RWPE1 (cell line): ENCODE results near the gene RGS7BP.

Experiments
- CTCF ChIA-PET: fragments of 350-600 bp; sonication (Branson Sonifier 250); formaldehyde crosslinking; extraction: SDS; loops from one replicate; lab custom pipeline; 2021; lab: Yijun Ruan, JAX
- POLR2A ChIA-PET: fragments of 400-600 bp; formaldehyde crosslinking; extraction: SDS; loops from one replicate; lab custom pipeline; 2020; ENCODE audit warnings: antibody characterized with exemption; ENCODE audit not compliant: low non-redundant PET; lab: Yijun Ruan, JAX
- DNase-seq: peaks from one replicate; pipeline ENCODE4 v3.0.0; 2012; ENCODE audit warnings: low spot score
- H3K27ac ChIP-seq: fragments of 450-650 bp; 2 replicates; pipeline ENCODE4 v1.5.1; 2017
- TF ChIP-seq, protein P1 (sequence below): fragments of 450-650 bp; conservative IDR thresholded peaks from 2 replicates; pipeline ENCODE4 v1.5.1; 2017; ENCODE audit warnings: low read depth, mild to moderate bottlenecking

RGS7BP gene

DNA sequence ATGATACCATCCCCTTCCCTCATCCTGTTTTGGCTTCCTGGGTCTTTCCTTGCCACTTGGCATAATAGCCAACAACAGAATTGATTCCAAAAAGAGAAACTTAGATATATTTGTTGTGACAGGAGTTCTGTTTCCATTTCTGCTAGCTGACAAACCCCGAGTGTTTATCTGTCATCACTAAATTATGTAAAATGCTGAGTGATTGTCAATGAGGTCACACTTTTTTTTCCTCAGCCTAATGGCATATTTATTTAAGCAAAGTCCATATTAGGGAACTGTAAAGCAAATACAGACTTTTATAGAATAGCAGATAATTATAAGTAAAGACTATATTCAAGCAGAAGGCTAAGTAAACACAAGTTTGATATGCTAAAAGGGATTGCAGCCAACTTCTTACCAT is 64.0 kb downstream of the RGS7BP start:
- ChIA-PET POLR2A (no interaction called here), CTCF (interaction anchor here (0.7 kb wide), 1 partner anchor 149 kb away, joined by 4 read pairs; no protein-coding TSS in a partner anchor)
- TF ChIP-seq, protein P1, sequence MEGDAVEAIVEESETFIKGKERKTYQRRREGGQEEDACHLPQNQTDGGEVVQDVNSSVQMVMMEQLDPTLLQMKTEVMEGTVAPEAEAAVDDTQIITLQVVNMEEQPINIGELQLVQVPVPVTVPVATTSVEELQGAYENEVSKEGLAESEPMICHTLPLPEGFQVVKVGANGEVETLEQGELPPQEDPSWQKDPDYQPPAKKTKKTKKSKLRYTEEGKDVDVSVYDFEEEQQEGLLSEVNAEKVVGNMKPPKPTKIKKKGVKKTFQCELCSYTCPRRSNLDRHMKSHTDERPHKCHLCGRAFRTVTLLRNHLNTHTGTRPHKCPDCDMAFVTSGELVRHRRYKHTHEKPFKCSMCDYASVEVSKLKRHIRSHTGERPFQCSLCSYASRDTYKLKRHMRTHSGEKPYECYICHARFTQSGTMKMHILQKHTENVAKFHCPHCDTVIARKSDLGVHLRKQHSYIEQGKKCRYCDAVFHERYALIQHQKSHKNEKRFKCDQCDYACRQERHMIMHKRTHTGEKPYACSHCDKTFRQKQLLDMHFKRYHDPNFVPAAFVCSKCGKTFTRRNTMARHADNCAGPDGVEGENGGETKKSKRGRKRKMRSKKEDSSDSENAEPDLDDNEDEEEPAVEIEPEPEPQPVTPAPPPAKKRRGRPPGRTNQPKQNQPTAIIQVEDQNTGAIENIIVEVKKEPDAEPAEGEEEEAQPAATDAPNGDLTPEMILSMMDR = no peak
- DNase-seq = no peak
- no peak overlapping the region for H3K27ac ChIP-seq

DNA sequence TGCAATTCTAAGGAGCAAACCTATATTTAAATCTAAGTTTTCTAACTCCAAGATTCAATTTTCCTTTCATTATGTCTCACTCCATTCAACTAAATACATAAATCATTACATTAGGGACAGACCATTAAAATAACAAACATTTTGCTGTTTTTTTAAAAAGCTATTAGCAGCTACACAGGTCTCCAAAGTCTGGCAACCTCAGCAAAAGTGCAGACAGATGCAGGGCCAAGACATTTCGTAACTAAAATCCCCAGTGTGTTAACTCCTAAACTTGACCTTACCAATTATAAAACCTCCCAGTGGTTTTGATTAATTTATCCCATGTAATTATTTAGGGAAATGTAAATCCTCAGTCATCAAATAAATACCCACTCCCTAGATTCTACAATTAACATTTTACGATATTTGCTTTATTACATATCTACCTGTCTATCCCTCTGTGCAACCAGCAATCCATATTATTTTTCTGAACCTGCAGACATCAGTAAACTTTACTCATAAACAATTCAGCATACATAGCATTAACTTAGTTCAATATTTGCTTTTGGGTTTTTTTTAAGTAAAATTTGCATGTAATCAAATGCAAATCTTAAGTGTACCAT is 64.7 kb downstream of the RGS7BP start:
- ChIA-PET CTCF (no interaction called here), POLR2A (no interaction called here)
- TF ChIP-seq, protein P1 = no peak
- H3K27ac ChIP-seq = no peak overlapping the region
- DNase-seq = no peak

DNA sequence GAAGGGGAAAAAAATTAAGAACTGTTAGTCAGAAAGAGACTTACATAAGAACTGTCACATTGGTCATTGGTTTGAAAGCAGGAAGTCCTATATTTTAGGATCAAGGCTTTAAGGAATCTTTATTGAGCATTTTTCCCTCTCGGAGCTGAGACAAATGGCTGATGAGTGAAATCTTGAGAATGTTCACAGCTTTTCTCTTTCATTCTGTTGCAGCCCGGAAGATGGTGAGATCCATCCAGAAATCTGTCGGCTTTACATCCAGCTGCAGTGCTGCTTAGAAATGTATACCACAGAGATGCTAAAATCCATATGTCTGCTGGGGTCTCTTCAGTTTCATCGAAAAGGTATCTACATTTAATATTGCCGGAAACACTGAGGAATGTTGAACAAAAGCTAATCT is 69.7 kb downstream of the RGS7BP start:
- ChIA-PET POLR2A (no interaction called here), CTCF (interaction anchor here (0.6 kb wide), 2 partner anchors 11 to 198 kb away, joined by 3 read pairs; no protein-coding TSS in a partner anchor)
- DNase-seq = no peak
- TF ChIP-seq, protein P1 = no peak
- H3K27ac ChIP-seq = no peak overlapping the region

DNA sequence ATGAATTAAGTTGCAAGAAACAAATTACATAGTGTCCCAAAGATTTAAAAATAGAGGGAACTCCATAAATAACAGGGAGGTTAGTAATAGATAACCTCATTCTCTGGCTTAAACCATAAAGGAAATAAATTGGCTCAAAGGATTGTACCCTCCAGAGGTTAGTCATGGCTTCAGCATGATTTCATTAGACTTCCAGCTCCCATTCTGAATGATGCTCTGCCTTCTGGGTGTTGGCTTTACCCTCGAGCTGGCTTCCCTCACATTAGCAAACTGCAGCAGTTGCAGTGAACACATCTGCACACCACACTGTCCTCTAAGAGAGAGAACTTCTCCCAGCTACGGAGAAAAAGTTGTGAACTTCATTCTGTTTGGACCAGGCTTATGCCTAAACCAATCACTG is 70.4 kb downstream of the RGS7BP start:
- ChIA-PET POLR2A (no interaction called here), CTCF (interaction anchor here (0.6 to 0.7 kb wide), 2 partner anchors 199 to 1486 kb away, joined by 3 read pairs; no protein-coding TSS in a partner anchor)
- H3K27ac ChIP-seq = no peak overlapping the region
- DNase-seq = no peak
- TF ChIP-seq, protein P1 = no peak

DNA sequence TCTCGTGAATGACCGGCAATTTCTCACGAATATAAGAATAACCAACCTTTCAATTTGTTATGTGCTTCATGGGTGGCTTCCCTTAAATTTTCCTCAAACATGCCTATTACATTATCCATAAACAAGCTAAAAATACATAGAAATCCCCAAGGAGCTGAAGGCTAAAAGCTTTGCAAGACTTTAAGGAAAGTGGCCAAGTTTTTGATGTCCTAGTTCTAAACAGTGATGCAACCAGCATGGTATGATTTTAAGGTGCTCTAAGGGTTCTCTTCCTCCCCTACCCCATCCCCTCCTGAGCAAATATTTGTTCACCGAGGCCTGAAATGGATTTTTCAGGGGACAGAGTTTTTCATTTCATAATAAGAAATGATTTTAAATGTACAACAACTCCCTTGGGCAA is 79.8 kb downstream of the RGS7BP start:
- H3K27ac ChIP-seq = no peak overlapping the region
- ChIA-PET POLR2A (no interaction called here), CTCF (no interaction called here)
- DNase-seq = no peak
- TF ChIP-seq, protein P1 = no peak

DNA sequence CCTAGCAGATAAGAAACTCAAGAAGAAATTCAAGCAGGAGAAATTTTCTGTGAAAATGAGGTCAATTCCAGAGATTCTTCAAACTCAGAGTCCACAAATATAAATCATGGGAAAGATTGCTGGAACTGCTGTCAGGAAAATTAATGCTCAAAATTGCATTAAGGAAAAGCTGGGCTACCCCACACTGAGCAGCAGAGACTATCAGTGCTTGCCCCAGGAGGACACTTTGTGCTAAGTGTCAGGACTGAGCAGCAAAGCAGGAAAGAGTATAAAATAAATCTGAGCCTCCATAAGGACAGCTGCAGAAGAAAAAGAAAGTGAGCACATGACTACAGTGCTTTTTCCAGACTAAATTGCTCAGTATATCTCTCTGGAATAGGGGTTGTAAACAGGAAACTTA is 81.6 kb downstream of the RGS7BP start:
- DNase-seq = no peak
- TF ChIP-seq, protein P1 = no peak
- no peak overlapping the region for H3K27ac ChIP-seq
- POLR2A ChIA-PET = no interaction called here
- CTCF ChIA-PET = no interaction called here
